Measurements from ENCODE around the gene BACH2. TPM values are rescaled to one million over a fixed set of nuclear protein-coding genes. Genes with fewer than 3 reads are reported as not detected.

Gene BACH2
- total RNA-seq, 5 donors from 2014 or later (not counting 1 experiment from before 2014, with no cell fraction given), result 81.9 to 196 (median 96.7) TPM

DNA sequence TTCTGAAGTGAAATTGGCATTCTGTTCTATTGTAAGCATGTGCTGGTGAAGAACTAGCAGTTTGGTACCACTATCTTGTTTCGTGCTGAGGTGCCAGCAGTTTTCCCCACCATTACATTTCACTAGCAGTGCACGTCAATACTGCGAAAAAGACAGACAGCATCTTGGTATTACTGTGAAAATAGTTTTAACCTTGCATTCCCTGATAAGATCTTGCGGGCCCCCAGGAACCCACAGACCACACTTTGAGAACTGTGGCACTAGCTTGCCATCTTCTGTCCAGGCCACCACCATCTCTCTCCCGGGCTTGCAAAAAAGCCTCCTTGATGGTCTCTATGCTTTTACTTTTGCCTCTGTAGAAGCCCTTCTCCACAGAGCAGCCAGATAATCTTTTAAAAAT lies 185.7 kb downstream of the BACH2 start:
- ChIA-PET CTCF (interaction anchor here (0.6 to 2.3 kb wide), 5 partner anchors 13 to 171 kb away, joined by 3 to 9 read pairs (median 4); no protein-coding TSS in a partner anchor), POLR2A (interaction anchor here in 1 of 2 donors (0.6 kb wide), 1 partner anchor 71 kb away, joined by 3 read pairs; no protein-coding TSS in a partner anchor)
- no peaks in the 10 kb centered on the region for H3K9me3 ChIP-seq
- no peaks in the 10 kb centered on the region for H3K36me3 ChIP-seq (ENCODE audit: control insufficient read depth in 2 of 2, extremely low read depth in 1 of 2, insufficient read depth in 1 of 2, low read length in 1 of 2)
- no peak overlapping the region for H3K4me3 ChIP-seq (ENCODE audit: control insufficient read depth in 1 of 2, extremely low read depth in 1 of 2, low read length in 1 of 2)
- H3K27ac ChIP-seq (ENCODE audit: low read length), result peak overlapping the region; percentile 28
- H3K27me3 ChIP-seq (replicated peaks in 1 of 2; ENCODE audit: control insufficient read depth in 2 of 2, extremely low read depth in 1 of 2, insufficient read depth in 2 of 2, low read length in 1 of 2), result no peaks in the 10 kb centered on the region
- DNase-seq (peak in 34 of 35 experiments; percentile 31 to 79 (median 62)), ATAC-seq (replicated peaks in 1 of 4) (peak; percentile 69 to 86 (median 78))
- peaks cover 27 to 55% of the 10 kb centered on the region in 2 experiments for H3K4me1 ChIP-seq (ENCODE audit: control insufficient read depth in 1 of 2, extremely low read depth in 1 of 2, insufficient read depth in 2 of 2, low read length in 2 of 2)
- H3K36me3 Mint-ChIP-seq, result peaks cover 22% of the 10 kb centered on the region
- peaks cover 66 to 85% (median 72%) of the 10 kb centered on the region in 3 donors for H3K4me1 Mint-ChIP-seq
- H3K27ac Mint-ChIP-seq, result peak overlapping the region; percentile 83 to 85
- H3K9me3 Mint-ChIP-seq, result peaks cover 8 to 24% (median 16%) of the 10 kb centered on the region in 3 donors
- no peaks in the 10 kb centered on the region for H3K27me3 Mint-ChIP-seq
- 35% methylated on average over 2 of the region's 5 CpGs for WGBS (ENCODE audit: insufficient coverage)
- H3K4me3 Mint-ChIP-seq, result peak overlapping the region; percentile 21 to 45 (median 31)

DNA sequence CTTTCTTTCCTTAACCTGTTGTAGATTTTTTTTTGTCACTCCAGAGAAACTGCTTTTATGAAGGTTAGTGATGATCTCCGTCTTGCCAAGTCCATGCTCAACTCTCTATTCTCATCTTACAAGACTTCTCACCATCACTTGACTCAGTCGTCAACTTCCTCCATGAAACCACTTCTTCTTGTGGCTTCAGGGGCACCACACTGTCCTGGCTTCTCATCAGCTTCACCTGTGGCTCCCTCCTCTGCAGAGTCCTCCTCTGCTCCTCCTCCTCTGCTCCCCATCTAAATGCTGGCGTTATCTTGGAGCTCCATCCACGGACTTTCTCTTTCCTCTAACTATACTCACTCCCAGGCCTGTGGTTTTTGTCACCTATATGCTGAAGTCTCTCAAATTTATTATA lies 187.5 kb downstream of the BACH2 start:
- peak overlapping the region; percentile 1 to 61 (median 4) for H3K4me3 Mint-ChIP-seq
- peaks cover 35 to 64% of the 10 kb centered on the region in 2 experiments for H3K4me1 ChIP-seq (ENCODE audit: control insufficient read depth in 1 of 2, extremely low read depth in 1 of 2, insufficient read depth in 2 of 2, low read length in 2 of 2)
- H3K36me3 ChIP-seq (ENCODE audit: control insufficient read depth in 2 of 2, extremely low read depth in 1 of 2, insufficient read depth in 1 of 2, low read length in 1 of 2), result no peaks in the 10 kb centered on the region
- peaks cover 8 to 10% (median 10%) of the 10 kb centered on the region in 3 donors for H3K9me3 Mint-ChIP-seq
- H3K27ac Mint-ChIP-seq, result peak overlapping the region; percentile 26 to 60
- ATAC-seq (replicated peaks in 1 of 4) (peak in 1 of 4 experiments; percentile 38), DNase-seq (peak in 1 of 35 experiments; percentile 25)
- no peak overlapping the region for H3K4me3 ChIP-seq (ENCODE audit: control insufficient read depth in 1 of 2, extremely low read depth in 1 of 2, low read length in 1 of 2)
- ChIA-PET CTCF (interaction anchor here in 1 of 2 donors (0.6 to 2.3 kb wide), 5 partner anchors 11 to 120 kb away, joined by 3 to 7 read pairs (median 3); no protein-coding TSS in a partner anchor), POLR2A (no interaction called here)
- no peaks in the 10 kb centered on the region for H3K27me3 Mint-ChIP-seq
- 21% methylated on average over 4 of the region's 4 CpGs for WGBS (ENCODE audit: insufficient coverage)
- H3K27me3 ChIP-seq (replicated peaks in 1 of 2; ENCODE audit: control insufficient read depth in 2 of 2, extremely low read depth in 1 of 2, insufficient read depth in 2 of 2, low read length in 1 of 2), result no peaks in the 10 kb centered on the region
- H3K9me3 ChIP-seq, result no peaks in the 10 kb centered on the region
- H3K36me3 Mint-ChIP-seq, result peaks cover 18% of the 10 kb centered on the region
- H3K27ac ChIP-seq (ENCODE audit: low read length), result no peak overlapping the region
- H3K4me1 Mint-ChIP-seq, result peaks cover 80 to 89% (median 83%) of the 10 kb centered on the region in 3 donors

DNA sequence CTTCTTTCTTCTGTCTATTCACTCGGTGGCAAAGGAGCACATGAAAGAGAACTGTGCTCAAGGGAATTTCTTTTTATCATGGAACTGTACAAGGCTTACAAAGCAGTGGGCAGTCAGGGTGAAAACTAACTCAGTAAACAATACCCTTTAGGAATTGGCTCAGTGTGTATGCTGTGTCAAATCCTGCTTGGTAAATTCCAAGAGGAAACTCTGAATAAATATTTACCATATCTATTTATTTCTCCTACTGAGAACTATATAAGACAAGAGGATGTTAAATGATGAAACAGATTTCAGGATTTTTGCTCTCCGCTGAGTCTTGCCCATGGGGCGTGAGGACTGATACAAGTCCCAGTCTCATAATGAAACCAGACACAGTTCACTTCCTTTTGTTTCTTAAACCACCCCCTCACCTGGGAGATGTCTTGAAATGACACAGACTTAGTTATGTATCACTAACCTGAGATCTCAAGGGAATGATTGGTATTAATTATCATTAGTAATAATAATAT lies 188.8 kb downstream of the BACH2 start:
- Histone ChIP-seq H3K27ac (ENCODE audit: low read length) (no peak overlapping the region), H3K27me3 (replicated peaks in 1 of 2; ENCODE audit: control insufficient read depth in 2 of 2, extremely low read depth in 1 of 2, insufficient read depth in 2 of 2, low read length in 1 of 2) (no peaks in the 10 kb centered on the region), H3K36me3 (ENCODE audit: control insufficient read depth in 2 of 2, extremely low read depth in 1 of 2, insufficient read depth in 1 of 2, low read length in 1 of 2) (no peaks in the 10 kb centered on the region), H3K4me3 (ENCODE audit: control insufficient read depth in 1 of 2, extremely low read depth in 1 of 2, low read length in 1 of 2) (no peak overlapping the region), H3K9me3 (no peaks in the 10 kb centered on the region), H3K4me1 (ENCODE audit: control insufficient read depth in 1 of 2, extremely low read depth in 1 of 2, insufficient read depth in 2 of 2, low read length in 2 of 2) (peaks cover 43 to 64% of the 10 kb centered on the region in 2 experiments)
- ATAC-seq (replicated peaks in 1 of 4) (peak in 2 of 4 experiments; percentile 44 to 48), DNase-seq (peak in 1 of 35 experiments; percentile 36)
- ChIA-PET POLR2A (interaction anchor here in 1 of 2 donors (0.7 kb wide), 1 partner anchor 49 kb away, joined by 7 read pairs; no protein-coding TSS in a partner anchor), CTCF (no interaction called here)
- Mint-ChIP-seq H3K9me3 (peaks cover 2 to 4% (median 4%) of the 10 kb centered on the region in 3 donors), H3K27ac (peak overlapping the region; percentile 42 to 75), H3K36me3 (peaks cover 20% of the 10 kb centered on the region), H3K27me3 (no peaks in the 10 kb centered on the region), H3K4me1 (peaks cover 89 to 95% (median 93%) of the 10 kb centered on the region in 3 donors), H3K4me3 (peak overlapping the region in 1 of 3 donors; percentile 61)
- no CpG with 5 or more reads among the region's 3 CpGs for WGBS (ENCODE audit: insufficient coverage)

DNA sequence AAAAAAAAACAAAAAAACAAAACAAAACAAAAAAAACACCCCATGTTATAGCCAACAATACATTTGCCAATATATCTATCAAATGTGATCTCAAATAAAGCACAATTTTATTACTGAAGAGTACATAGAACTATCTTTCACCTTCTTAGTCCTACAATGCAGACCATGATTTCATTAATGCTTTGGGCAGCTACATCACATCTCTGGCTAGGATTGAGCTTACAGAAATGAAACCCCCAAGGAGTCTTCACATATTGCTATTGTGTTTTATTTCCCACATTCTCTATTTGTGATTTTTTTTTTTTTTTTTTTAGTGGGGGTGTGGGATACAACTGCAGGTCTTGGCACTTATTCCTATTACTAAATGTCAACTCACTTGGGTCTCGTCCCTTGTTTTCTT lies 189.3 kb downstream of the BACH2 start:
- ChIA-PET POLR2A (interaction anchor here (0.6 to 0.7 kb wide), 3 partner anchors 50 to 131 kb away, joined by 4 to 7 read pairs (median 6); no protein-coding TSS in a partner anchor), CTCF (interaction anchor here in 1 of 2 donors (0.6 kb wide), 1 partner anchor 276 kb away, joined by 3 read pairs; no protein-coding TSS in a partner anchor)
- Mint-ChIP-seq H3K27me3 (no peaks in the 10 kb centered on the region), H3K36me3 (peaks cover 18% of the 10 kb centered on the region), H3K9me3 (peaks cover 0 to 4% (median 0%) of the 10 kb centered on the region in 3 donors), H3K4me1 (peaks cover 86 to 91% (median 90%) of the 10 kb centered on the region in 3 donors), H3K27ac (peak overlapping the region; percentile 42 to 75), H3K4me3 (peak overlapping the region in 1 of 3 donors; percentile 61)
- Histone ChIP-seq H3K9me3 (no peaks in the 10 kb centered on the region), H3K4me3 (ENCODE audit: control insufficient read depth in 1 of 2, extremely low read depth in 1 of 2, low read length in 1 of 2) (no peak overlapping the region), H3K4me1 (ENCODE audit: control insufficient read depth in 1 of 2, extremely low read depth in 1 of 2, insufficient read depth in 2 of 2, low read length in 2 of 2) (peaks cover 43 to 62% of the 10 kb centered on the region in 2 experiments), H3K36me3 (ENCODE audit: control insufficient read depth in 2 of 2, extremely low read depth in 1 of 2, insufficient read depth in 1 of 2, low read length in 1 of 2) (no peaks in the 10 kb centered on the region), H3K27ac (ENCODE audit: low read length) (no peak overlapping the region), H3K27me3 (replicated peaks in 1 of 2; ENCODE audit: control insufficient read depth in 2 of 2, extremely low read depth in 1 of 2, insufficient read depth in 2 of 2, low read length in 1 of 2) (no peaks in the 10 kb centered on the region)
- ATAC-seq (replicated peaks in 1 of 4) (no peak), DNase-seq (no peak)
- no CpG with 5 or more reads among the region's 1 CpG for WGBS (ENCODE audit: insufficient coverage)

DNA sequence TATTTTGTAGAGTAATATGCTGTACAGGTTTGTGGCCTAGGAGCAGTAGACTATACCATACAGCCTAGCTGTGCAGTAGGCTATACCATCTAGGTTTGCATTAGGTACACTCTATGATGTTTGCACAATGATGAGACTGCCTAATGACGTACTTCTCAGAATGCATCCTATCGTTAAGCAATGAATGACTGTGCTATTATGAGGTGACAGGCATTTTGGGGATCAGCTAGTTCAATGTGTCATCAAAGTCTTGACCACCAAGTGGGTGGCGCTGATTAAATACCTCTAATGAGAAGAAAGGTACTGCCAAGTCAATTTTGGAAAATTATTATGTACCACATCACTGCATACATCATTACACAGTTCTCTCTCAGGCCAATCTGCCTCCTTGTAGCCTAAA lies 190.2 kb downstream of the BACH2 start:
- DNase-seq (no peak), ATAC-seq (replicated peaks in 1 of 4) (no peak)
- Mint-ChIP-seq H3K4me3 (peak overlapping the region in 1 of 3 donors; percentile 6), H3K36me3 (peaks cover 18% of the 10 kb centered on the region), H3K27ac (peak overlapping the region in 1 of 2 donors; percentile 64), H3K4me1 (peaks cover 80 to 81% (median 81%) of the 10 kb centered on the region in 3 donors), H3K27me3 (no peaks in the 10 kb centered on the region), H3K9me3 (peaks cover 0 to 4% (median 0%) of the 10 kb centered on the region in 3 donors)
- ChIA-PET POLR2A (interaction anchor here in 1 of 2 donors (0.7 kb wide), 1 partner anchor 85 kb away, joined by 4 read pairs; no protein-coding TSS in a partner anchor), CTCF (interaction anchor here in 1 of 2 donors (0.5 to 1.0 kb wide), 2 partner anchors 9 to 166 kb away, joined by 3 to 6 read pairs; no protein-coding TSS in a partner anchor)
- Histone ChIP-seq H3K9me3 (no peaks in the 10 kb centered on the region), H3K36me3 (ENCODE audit: control insufficient read depth in 2 of 2, extremely low read depth in 1 of 2, insufficient read depth in 1 of 2, low read length in 1 of 2) (no peaks in the 10 kb centered on the region), H3K27me3 (replicated peaks in 1 of 2; ENCODE audit: control insufficient read depth in 2 of 2, extremely low read depth in 1 of 2, insufficient read depth in 2 of 2, low read length in 1 of 2) (no peaks in the 10 kb centered on the region), H3K27ac (ENCODE audit: low read length) (no peak overlapping the region), H3K4me3 (ENCODE audit: control insufficient read depth in 1 of 2, extremely low read depth in 1 of 2, low read length in 1 of 2) (no peak overlapping the region), H3K4me1 (ENCODE audit: control insufficient read depth in 1 of 2, extremely low read depth in 1 of 2, insufficient read depth in 2 of 2, low read length in 2 of 2) (peaks cover 42 to 55% of the 10 kb centered on the region in 2 experiments)
- WGBS (ENCODE audit: insufficient coverage), result no CpG with 5 or more reads among the region's 3 CpGs

DNA sequence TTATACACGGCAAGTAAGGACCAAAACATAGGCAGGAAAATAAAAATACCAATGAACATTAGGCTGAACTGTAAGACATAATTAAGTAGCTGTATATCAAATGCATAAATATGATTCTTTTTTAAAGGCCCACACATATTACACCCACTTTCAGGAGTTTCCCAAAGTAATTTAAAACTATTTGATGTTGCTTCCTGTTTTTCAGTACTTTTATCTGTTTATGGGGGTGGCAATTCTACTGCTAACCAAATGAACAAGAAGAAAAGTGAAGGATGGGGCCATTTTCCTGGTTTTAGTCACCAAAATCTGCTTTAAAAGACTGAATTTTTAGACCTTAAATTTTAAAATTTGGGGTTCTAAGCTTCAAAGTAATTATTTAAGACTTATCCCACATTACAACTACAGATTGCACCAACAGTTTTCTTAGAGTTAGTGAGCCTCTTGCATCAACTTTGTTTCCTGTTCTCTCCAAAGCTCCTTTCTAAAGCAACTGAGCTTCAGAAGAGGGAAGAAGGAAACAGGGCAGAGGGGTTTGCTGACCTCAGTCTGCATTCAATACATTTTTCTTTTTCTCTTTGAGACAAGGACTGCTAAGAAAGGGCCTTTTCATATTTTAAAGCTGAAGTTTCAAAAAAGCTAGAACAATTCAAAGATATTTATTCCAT lies 191.0 kb downstream of the BACH2 start:
- DNase-seq, result no peak
- H3K9me3 Mint-ChIP-seq, result peaks cover 0 to 4% (median 0%) of the 10 kb centered on the region in 3 donors
- POLR2A ChIA-PET, result interaction anchor here (0.6 to 1.0 kb wide), 3 partner anchors 13 to 179 kb away, joined by 3 to 4 read pairs (median 4); no protein-coding TSS in a partner anchor
- H3K36me3 Mint-ChIP-seq, result peaks cover 18% of the 10 kb centered on the region
- H3K4me1 Mint-ChIP-seq, result peaks cover 79 to 81% (median 81%) of the 10 kb centered on the region in 3 donors
- no peaks in the 10 kb centered on the region for H3K27me3 ChIP-seq (replicated peaks in 1 of 2; ENCODE audit: control insufficient read depth in 2 of 2, extremely low read depth in 1 of 2, insufficient read depth in 2 of 2, low read length in 1 of 2)
- no peak for ATAC-seq (replicated peaks in 1 of 4)
- H3K4me3 ChIP-seq (ENCODE audit: control insufficient read depth in 1 of 2, extremely low read depth in 1 of 2, low read length in 1 of 2), result no peak overlapping the region
- H3K36me3 ChIP-seq (ENCODE audit: control insufficient read depth in 2 of 2, extremely low read depth in 1 of 2, insufficient read depth in 1 of 2, low read length in 1 of 2), result no peaks in the 10 kb centered on the region
- no peaks in the 10 kb centered on the region for H3K9me3 ChIP-seq
- no peak overlapping the region for H3K27ac ChIP-seq (ENCODE audit: low read length)
- peak overlapping the region in 1 of 3 donors; percentile 6 for H3K4me3 Mint-ChIP-seq
- peak overlapping the region; percentile 65 to 78 for H3K27ac Mint-ChIP-seq
- CTCF ChIA-PET, result interaction anchor here (0.6 to 1.0 kb wide), 4 partner anchors 8 to 149 kb away, joined by 3 read pairs; no protein-coding TSS in a partner anchor
- no CpG with 5 or more reads among the region's 1 CpG for WGBS (ENCODE audit: insufficient coverage)
- no peaks in the 10 kb centered on the region for H3K27me3 Mint-ChIP-seq
- H3K4me1 ChIP-seq (ENCODE audit: control insufficient read depth in 1 of 2, extremely low read depth in 1 of 2, insufficient read depth in 2 of 2, low read length in 2 of 2), result peaks cover 34 to 47% of the 10 kb centered on the region in 2 experiments
